Mesendoderm (in vitro differentiated cells): ENCODE data around the gene OPN1MW.
"Not testable (repeated sequence)": the region's sequence is repeated elsewhere in the genome, so short reads cannot be mapped to it uniquely, and the experiment has no call there.

Source experiments
- DNase-seq: peaks from one replicate; pipeline ENCODE4 v3.0.0; 2013
- H2AK5ac ChIP-seq: 2 replicates; pipeline ENCODE4 v1.6.1; 2013; ENCODE audit warnings: low read length, inconsistent platforms
- H2BK120ac ChIP-seq: 2 replicates; pipeline ENCODE4 v1.6.1; 2013; ENCODE audit warnings: low read depth, mild to moderate bottlenecking, low read length, moderate library complexity, mixed read lengths
- H2BK15ac ChIP-seq: replicated peaks from 2 replicates; pipeline ENCODE4 v1.6.1; 2013; ENCODE audit warnings: low read depth, mild to moderate bottlenecking, moderate library complexity
- H2BK5ac ChIP-seq: 2 replicates; pipeline ENCODE4 v1.6.1; 2013; ENCODE audit warnings: low read length, inconsistent platforms
- H3K18ac ChIP-seq: 2 replicates; pipeline ENCODE4 v1.6.1; 2013; ENCODE audit warnings: mild to moderate bottlenecking, low read length, mixed read lengths
- H3K23ac ChIP-seq: one replicate; pipeline ENCODE4 v1.6.1; 2013; ENCODE audit warnings: low read length
- H3K27ac ChIP-seq: 2 replicates; pipeline ENCODE4 v1.5.1; 2013; ENCODE audit warnings: low read depth, mild to moderate bottlenecking, inconsistent platforms, low read length, moderate library complexity
- H3K27me3 ChIP-seq: 2 replicates; pipeline ENCODE4 v1.6.1; 2013; ENCODE audit warnings: low read length, control low read depth, mild to moderate bottlenecking, inconsistent platforms; ENCODE audit not compliant: insufficient read depth, poor library complexity
- H3K36me3 ChIP-seq: 2 replicates; pipeline ENCODE4 v1.6.1; 2013; ENCODE audit warnings: low read length, inconsistent platforms; ENCODE audit not compliant: control insufficient read depth, insufficient read depth
- H3K4ac ChIP-seq: one replicate; pipeline ENCODE4 v1.6.1; 2013; ENCODE audit warnings: low read depth, mild to moderate bottlenecking, low read length, moderate library complexity
- H3K4me1 ChIP-seq: 2 replicates; pipeline ENCODE4 v1.6.1; 2013; ENCODE audit warnings: low read depth, low read length, inconsistent platforms; ENCODE audit not compliant: control insufficient read depth
- H3K4me2 ChIP-seq: 2 replicates; pipeline ENCODE4 v1.6.1; 2013; ENCODE audit warnings: low read length
- H3K4me3 ChIP-seq: 2 replicates; pipeline ENCODE4 v1.5.1; 2013; ENCODE audit warnings: mild to moderate bottlenecking, low read length
- H3K56ac ChIP-seq: one replicate; pipeline ENCODE4 v1.6.1; 2013; ENCODE audit warnings: low read length
- H3K79me1 ChIP-seq: 2 replicates; pipeline ENCODE4 v1.6.1; 2013; ENCODE audit warnings: low read length, inconsistent platforms
- H3K79me2 ChIP-seq: 2 replicates; pipeline ENCODE4 v1.6.1; 2013; ENCODE audit warnings: mild to moderate bottlenecking, low read length; ENCODE audit not compliant: control insufficient read depth, insufficient read depth
- H3K9ac ChIP-seq: 2 replicates; pipeline ENCODE4 v1.6.1; 2013; ENCODE audit warnings: low read length, inconsistent platforms
- H4K5ac ChIP-seq: one replicate; pipeline ENCODE4 v1.6.1; 2013; ENCODE audit warnings: low read length
- H4K8ac ChIP-seq: one replicate; pipeline ENCODE4 v1.6.1; 2013; ENCODE audit warnings: low read depth, mild to moderate bottlenecking, control low read depth, low read length, moderate library complexity
- WGBS: extraction: QIAGEN DNeasy Blood & Tissue Kit; methylation state at CpG from one replicate; pipeline ENCODE4 v1.1.7; 2013; ENCODE audit warnings: low lambda C conversion rate, missing lambda C conversion rate; ENCODE audit not compliant: insufficient coverage; ENCODE audit errors: extremely low coverage; 5-methylcytosine and 5-hydroxymethylcytosine counted together

Gene OPN1MW

DNA sequence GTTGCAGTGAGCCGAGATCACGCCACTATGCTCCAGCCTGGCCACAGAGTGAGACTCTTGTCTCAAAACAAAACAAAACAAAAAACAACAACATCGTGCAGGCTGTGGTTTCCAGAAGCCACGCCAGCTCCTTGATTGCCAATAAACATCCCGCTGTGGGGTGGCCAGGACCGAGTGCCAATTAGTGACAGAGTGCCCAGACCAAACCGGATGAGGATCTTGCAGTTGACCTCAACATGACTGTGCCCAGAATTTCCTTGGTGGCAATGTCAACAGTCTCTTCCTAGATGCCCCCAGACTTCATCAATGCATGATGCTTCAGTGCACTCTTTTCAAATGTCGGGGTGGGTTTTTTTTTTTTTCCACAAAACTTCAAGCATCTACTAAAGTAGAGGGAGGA lies 1.4 kb downstream of the OPN1MW start:
- H3K4me1 ChIP-seq = not testable (repeated sequence)

DNA sequence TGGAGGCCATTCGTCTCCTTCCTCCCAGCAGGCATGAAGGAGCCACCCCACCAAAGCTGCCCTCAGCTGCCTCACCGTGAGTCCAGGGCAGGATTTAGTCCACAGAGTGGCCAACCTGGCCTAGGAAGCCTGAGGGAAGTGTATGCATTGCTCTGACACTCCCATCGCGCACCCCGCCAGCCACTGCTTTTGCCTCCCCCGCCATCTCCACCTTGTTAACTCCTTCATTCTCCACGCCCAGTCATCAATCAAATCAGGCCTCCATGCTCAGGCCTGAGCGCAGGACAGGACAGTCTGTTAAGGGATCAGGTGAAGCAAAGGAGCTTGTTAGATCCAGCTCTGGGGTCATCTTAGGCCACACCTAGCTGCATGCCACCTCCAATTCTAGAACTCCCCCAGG lies 10.4 kb downstream of the OPN1MW start:
- not testable (repeated sequence) for H3K9ac ChIP-seq, H3K18ac ChIP-seq, H3K79me2 ChIP-seq, H3K79me1 ChIP-seq, DNase-seq, H4K8ac ChIP-seq, H2BK5ac ChIP-seq, H3K56ac ChIP-seq, H2AK5ac ChIP-seq, H3K4ac ChIP-seq, H2BK15ac ChIP-seq, H3K4me2 ChIP-seq, H3K27ac ChIP-seq, H3K4me3 ChIP-seq, H3K36me3 ChIP-seq, H3K23ac ChIP-seq, H3K4me1 ChIP-seq, H3K27me3 ChIP-seq, H4K5ac ChIP-seq, H2BK120ac ChIP-seq
- WGBS = no CpG with 5 or more reads among the region's 8 CpGs

More for the DNA sequence above, 1.4 kb downstream of the OPN1MW start:
- not testable (repeated sequence) for H3K36me3 ChIP-seq, H4K5ac ChIP-seq, H3K27me3 ChIP-seq, H3K4ac ChIP-seq, H3K9ac ChIP-seq, H2BK120ac ChIP-seq, H3K18ac ChIP-seq, H3K27ac ChIP-seq, H3K4me3 ChIP-seq, H4K8ac ChIP-seq, H3K23ac ChIP-seq, H3K79me1 ChIP-seq, H2BK15ac ChIP-seq, H3K4me2 ChIP-seq, H3K56ac ChIP-seq, H2BK5ac ChIP-seq, H2AK5ac ChIP-seq, H3K79me2 ChIP-seq, DNase-seq
- no CpG with 5 or more reads among the region's 8 CpGs for WGBS

- not testable (repeated sequence) for H3K4me3 ChIP-seq, H3K4me1 ChIP-seq, H2BK15ac ChIP-seq, H3K56ac ChIP-seq, H3K79me1 ChIP-seq, H3K79me2 ChIP-seq, H3K36me3 ChIP-seq, H4K5ac ChIP-seq, H3K9ac ChIP-seq, H3K27ac ChIP-seq, H3K23ac ChIP-seq, H2BK120ac ChIP-seq, H4K8ac ChIP-seq, H2BK5ac ChIP-seq, H3K18ac ChIP-seq, H3K27me3 ChIP-seq, H2AK5ac ChIP-seq, H3K4me2 ChIP-seq, DNase-seq, H3K4ac ChIP-seq
- WGBS = no CpG with 5 or more reads among the region's 2 CpGs
Observed at GRCh38 chrX:154194316-154194715, 11.9 kb downstream of the OPN1MW start.

GRCh38 chrX:154196466-154196865 lies 14.1 kb downstream of the OPN1MW start:
- H3K56ac ChIP-seq, H3K18ac ChIP-seq, H3K27me3 ChIP-seq, H3K9ac ChIP-seq, H4K8ac ChIP-seq, DNase-seq, H3K23ac ChIP-seq, H2AK5ac ChIP-seq, H3K36me3 ChIP-seq, H2BK120ac ChIP-seq, H2BK15ac ChIP-seq, H3K27ac ChIP-seq, H3K79me2 ChIP-seq, H4K5ac ChIP-seq, H3K4me1 ChIP-seq, H3K4ac ChIP-seq, H3K79me1 ChIP-seq, H2BK5ac ChIP-seq, H3K4me3 ChIP-seq, H3K4me2 ChIP-seq: not testable (repeated sequence)
- no CpG with 5 or more reads among the region's 15 CpGs for WGBS

GRCh38 chrX:154209670-154210418 lies 27.4 kb downstream of the OPN1MW start:
- not testable (repeated sequence) for H3K36me3 ChIP-seq, H3K4me3 ChIP-seq, H3K18ac ChIP-seq, H3K79me2 ChIP-seq, DNase-seq, H3K27me3 ChIP-seq, H3K56ac ChIP-seq, H2BK5ac ChIP-seq, H3K4ac ChIP-seq, H3K4me1 ChIP-seq, H2BK120ac ChIP-seq, H2AK5ac ChIP-seq, H3K27ac ChIP-seq, H4K8ac ChIP-seq, H2BK15ac ChIP-seq, H4K5ac ChIP-seq, H3K4me2 ChIP-seq, H3K9ac ChIP-seq, H3K79me1 ChIP-seq, H3K23ac ChIP-seq
- WGBS = no CpG with 5 or more reads among the region's 21 CpGs

GRCh38 chrX:154211057-154211456 lies 28.7 kb downstream of the OPN1MW start:
- not testable (repeated sequence) for H2BK5ac ChIP-seq, H3K36me3 ChIP-seq, H4K5ac ChIP-seq, H2BK15ac ChIP-seq, H2BK120ac ChIP-seq, H3K56ac ChIP-seq, H3K4me2 ChIP-seq, H3K27ac ChIP-seq, H3K79me2 ChIP-seq, H3K23ac ChIP-seq, H3K4ac ChIP-seq, H2AK5ac ChIP-seq, DNase-seq, H3K79me1 ChIP-seq, H4K8ac ChIP-seq, H3K9ac ChIP-seq, H3K4me1 ChIP-seq, H3K4me3 ChIP-seq, H3K18ac ChIP-seq, H3K27me3 ChIP-seq
- WGBS = no CpG with 5 or more reads among the region's 9 CpGs
